GM19324 (cell line): ENCODE data around the gene AKR1C4.
"Not testable (repeated sequence)": the region's sequence is repeated elsewhere in the genome, so short reads cannot be mapped to it uniquely, and the experiment has no call there.

ENCODE experiments used
- ATAC-seq: cut with Tn5 transposase; IDR thresholded peaks from one replicate; pipeline ENCODE4 v1.9.1; 2021; ENCODE audit warnings: mild to moderate bottlenecking, moderate library complexity; ENCODE audit not compliant: unreplicated experiment, low FRiP score

The AKR1C4 gene

GRCh38 chr10:5199398-5199797 is 2.8 kb downstream of the AKR1C4 start:
- ATAC-seq: no peak

GRCh38 chr10:5206799-5207198 is 10.2 kb downstream of the AKR1C4 start:
- ATAC-seq: no peak

- not testable (repeated sequence) for ATAC-seq
Measured at GRCh38 chr10:5209776-5210175, 13.1 kb downstream of the AKR1C4 start.

- not testable (repeated sequence) for ATAC-seq
Measured at GRCh38 chr10:5210261-5210660, 13.6 kb downstream of the AKR1C4 start.

GRCh38 chr10:5211696-5212536 is 15.3 kb downstream of the AKR1C4 start:
- no peak for ATAC-seq

- ATAC-seq: no peak
Measured at GRCh38 chr10:5216801-5217200, 20.2 kb downstream of the AKR1C4 start.

GRCh38 chr10:5219262-5219661 is 22.6 kb downstream of the AKR1C4 start:
- ATAC-seq: no peak

- not testable (repeated sequence) for ATAC-seq
Measured at GRCh38 chr10:5222942-5223341, 26.3 kb downstream of the AKR1C4 start.

- ATAC-seq: no peak
Measured at GRCh38 chr10:5229019-5229418, 32.4 kb downstream of the AKR1C4 start.

- no peak for ATAC-seq
Measured at GRCh38 chr10:5233324-5233723, 36.7 kb downstream of the AKR1C4 start.

- ATAC-seq: no peak
Measured at GRCh38 chr10:5234106-5234860, 37.6 kb downstream of the AKR1C4 start.

- ATAC-seq: not testable (repeated sequence)
Measured at GRCh38 chr10:5237541-5237940, 40.9 kb downstream of the AKR1C4 start.

- no peak for ATAC-seq
Measured at GRCh38 chr10:5242585-5242984, 45.9 kb downstream of the AKR1C4 start.

GRCh38 chr10:5243521-5243987 is 46.9 kb downstream of the AKR1C4 start:
- no peak for ATAC-seq

- ATAC-seq: no peak
Measured at GRCh38 chr10:5252177-5253037, 55.8 kb downstream of the AKR1C4 start.

- no peak for ATAC-seq
Measured at GRCh38 chr10:5254488-5254887, 57.9 kb downstream of the AKR1C4 start.

GRCh38 chr10:5257768-5258167 is 61.1 kb downstream of the AKR1C4 start:
- ATAC-seq: not testable (repeated sequence)

- ATAC-seq: no peak
Measured at GRCh38 chr10:5259132-5259951, 62.7 kb downstream of the AKR1C4 start.

GRCh38 chr10:5259952-5260578 is 63.4 kb downstream of the AKR1C4 start:
- ATAC-seq: no peak
